GM12801 (cell line): ENCODE data around the gene SH3PXD2A.

Experiments used
- CTCF ChIP-seq: IDR thresholded peaks from one replicate; pipeline ENCODE4 v1.5.1; 2011; ENCODE audit warnings: control low read depth; ENCODE audit not compliant: insufficient read length; ENCODE audit errors: extremely low read depth

SH3PXD2A gene

DNA sequence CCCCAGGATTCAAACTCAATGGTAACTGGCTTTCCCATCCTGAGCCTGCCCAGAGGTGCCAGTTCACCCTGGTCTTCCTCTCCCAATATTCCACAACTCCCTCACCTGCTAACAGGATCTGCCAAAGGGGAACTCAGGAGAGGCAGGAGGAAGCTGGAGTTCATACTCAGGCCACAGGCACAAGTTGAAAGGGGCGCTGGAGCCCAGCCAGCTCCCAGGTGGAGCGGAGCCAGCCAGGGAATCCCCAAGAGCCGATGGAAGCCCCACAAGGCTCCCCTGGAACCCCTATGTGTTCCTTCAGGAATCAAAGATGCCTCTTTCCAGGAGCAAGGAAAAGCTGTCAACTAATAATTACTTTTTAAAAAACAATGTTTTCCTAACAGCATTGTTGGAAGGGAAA lies 63.5 kb downstream of the SH3PXD2A start:
- TF ChIP-seq CTCF: no peak

DNA sequence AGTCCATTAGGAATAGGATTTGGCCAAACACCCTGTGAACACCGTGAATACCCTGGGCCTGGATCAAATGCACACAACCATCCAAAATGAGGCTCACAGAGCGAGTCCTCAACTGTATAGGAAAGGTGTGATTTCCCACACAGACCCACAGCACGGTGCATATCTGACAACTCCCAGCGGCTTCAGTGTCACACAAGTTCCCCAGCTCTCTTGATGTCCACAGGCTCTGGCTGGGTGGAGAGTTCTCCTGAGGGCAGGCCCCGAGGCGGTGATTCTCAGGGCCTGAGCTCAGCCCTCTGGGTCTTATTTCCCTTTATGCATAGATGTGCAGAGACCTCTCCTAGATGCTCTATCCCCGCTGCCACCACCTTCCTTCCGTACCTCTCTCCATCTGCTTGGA lies 64.1 kb downstream of the SH3PXD2A start:
- TF ChIP-seq CTCF: no peak

- TF ChIP-seq CTCF: no peak
These were observed 64.8 kb downstream of the SH3PXD2A start for GRCh38 chr10:103790580-103790979.

DNA sequence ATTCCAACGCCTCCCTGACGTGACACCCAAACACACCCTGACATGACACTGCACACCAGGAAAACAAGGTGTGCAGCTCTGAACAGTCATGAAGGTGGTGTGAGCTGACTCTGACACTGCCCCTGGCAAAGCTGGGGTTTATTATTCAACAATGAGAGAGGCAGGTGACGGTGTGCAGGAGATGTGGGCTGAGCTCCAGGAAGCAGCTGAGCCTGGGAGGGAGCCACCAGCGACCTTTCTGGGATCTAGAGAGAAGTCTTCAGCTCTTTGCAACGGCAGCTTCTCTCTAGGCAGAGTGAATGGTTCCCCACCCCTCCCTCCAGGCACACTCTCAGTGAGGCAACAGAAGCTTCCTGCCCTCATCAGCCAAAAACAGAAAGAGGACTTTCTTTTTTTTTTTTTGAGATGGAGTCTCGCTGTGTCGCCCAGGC lies 65.6 kb downstream of the SH3PXD2A start:
- no peak for TF ChIP-seq CTCF

DNA sequence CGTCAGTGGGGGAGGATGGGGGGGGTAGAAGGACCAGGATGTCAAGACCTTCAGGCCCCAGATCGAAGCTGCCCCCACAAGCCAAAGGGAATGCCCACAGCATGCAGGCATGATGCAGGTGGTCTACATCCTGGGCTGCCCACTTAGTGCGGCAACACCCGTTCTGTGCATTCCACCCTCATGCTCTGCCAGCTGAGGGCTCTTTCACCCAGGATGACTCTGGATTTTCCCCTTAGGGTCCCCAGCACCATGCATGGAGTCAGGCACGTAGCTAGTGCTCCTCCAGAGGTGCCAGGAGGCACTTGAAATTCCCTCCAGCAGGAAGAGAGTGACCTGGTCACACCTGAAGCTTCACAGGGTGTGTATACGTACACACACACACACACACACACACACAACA lies 66.2 kb downstream of the SH3PXD2A start:
- no peak for TF ChIP-seq CTCF

DNA sequence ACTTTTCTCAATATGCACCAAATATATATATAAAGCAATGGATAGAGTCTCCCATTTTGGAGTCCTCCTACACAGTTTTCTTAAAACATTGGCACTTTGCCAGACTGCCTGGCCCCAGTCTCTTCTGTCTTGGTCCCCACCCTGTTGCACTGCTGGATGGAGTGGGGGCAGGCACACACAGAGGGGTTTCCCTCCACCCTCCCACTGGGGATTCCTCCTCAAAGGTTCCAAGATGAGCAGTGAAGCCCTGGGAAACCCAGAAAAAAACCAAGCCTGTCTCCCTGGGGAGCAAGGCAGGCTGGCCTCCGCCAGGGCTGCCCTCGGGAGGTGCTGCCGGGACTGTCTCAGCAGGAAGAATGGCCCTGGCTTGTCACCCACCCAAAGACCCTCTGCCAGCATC lies 68.0 kb downstream of the SH3PXD2A start:
- TF ChIP-seq CTCF: no peak

- no peak for TF ChIP-seq CTCF
These were observed 69.4 kb downstream of the SH3PXD2A start for GRCh38 chr10:103786020-103786419.

- TF ChIP-seq CTCF: no peak
These were observed 70.5 kb downstream of the SH3PXD2A start for GRCh38 chr10:103784723-103785418.
